IPS DF 6.9 (cell line): ENCODE data around the gene KLF5.
"Not testable (repeated sequence)": the region's sequence is repeated elsewhere in the genome, so short reads cannot be mapped to it uniquely, and the experiment has no call there.

Experiments used
- DNase-seq: peaks from one replicate; pipeline ENCODE4 v3.0.0-alpha.2; 2013; ENCODE audit warnings: low read depth, low spot score
- H3K27ac ChIP-seq: one replicate; pipeline ENCODE4 v1.5.1; 2013; ENCODE audit warnings: low read length, control low read depth
- H3K27me3 ChIP-seq: 2 replicates; pipeline ENCODE4 v1.6.1; 2013; ENCODE audit warnings: mild to moderate bottlenecking, low read length; ENCODE audit not compliant: control insufficient read depth, insufficient read depth
- H3K36me3 ChIP-seq: 2 replicates; pipeline ENCODE4 v1.6.1; 2013; ENCODE audit warnings: low read length; ENCODE audit not compliant: control insufficient read depth, insufficient read depth
- H3K4me1 ChIP-seq: 2 replicates; pipeline ENCODE4 v1.6.1; 2013; ENCODE audit warnings: low read length; ENCODE audit not compliant: control insufficient read depth, insufficient read depth
- H3K4me3 ChIP-seq: 2 replicates; pipeline ENCODE4 v1.5.1; 2013; ENCODE audit warnings: mild to moderate bottlenecking, low read length
- H3K9me3 ChIP-seq: 2 replicates; pipeline ENCODE4 v1.6.1; 2013; ENCODE audit warnings: low read length, inconsistent platforms; ENCODE audit not compliant: control insufficient read depth, insufficient read depth
- WGBS: extraction: QIAGEN DNeasy Blood & Tissue Kit; methylation state at CpG from one replicate; pipeline ENCODE4 v1.1.7; 2013; ENCODE audit warnings: mixed read lengths, missing lambda C conversion rate; ENCODE audit not compliant: insufficient read length, insufficient coverage; 5-methylcytosine and 5-hydroxymethylcytosine counted together

KLF5 gene

GRCh38 chr13:73082471-73082870 lies 23.7 kb downstream of the KLF5 start:
- H3K27ac ChIP-seq, result no peak overlapping the region
- DNase-seq, result no peak
- H3K36me3 ChIP-seq, result no peaks in the 10 kb centered on the region
- WGBS, result no CpG with 5 or more reads among the region's 5 CpGs
- H3K4me3 ChIP-seq, result no peak overlapping the region
- no peaks in the 10 kb centered on the region for H3K4me1 ChIP-seq
- H3K27me3 ChIP-seq, result no peaks in the 10 kb centered on the region
- H3K9me3 ChIP-seq, result no peaks in the 10 kb centered on the region

- no peaks in the 10 kb centered on the region for H3K4me1 ChIP-seq
- H3K27me3 ChIP-seq, result no peaks in the 10 kb centered on the region
- no peak overlapping the region for H3K27ac ChIP-seq
- no CpG with 5 or more reads among the region's 4 CpGs for WGBS
- H3K4me3 ChIP-seq, result no peak overlapping the region
- no peaks in the 10 kb centered on the region for H3K9me3 ChIP-seq
- no peaks in the 10 kb centered on the region for H3K36me3 ChIP-seq
- DNase-seq, result no peak
These were observed 24.1 kb downstream of the KLF5 start for GRCh38 chr13:73082895-73083294.

GRCh38 chr13:73088332-73088935 lies 29.6 kb downstream of the KLF5 start:
- Histone ChIP-seq H3K36me3 (no peaks in the 10 kb centered on the region), H3K27me3 (no peaks in the 10 kb centered on the region), H3K9me3 (peaks cover 2% of the 10 kb centered on the region; the same call in 1 of the 2 replicates), H3K4me1 (no peaks in the 10 kb centered on the region), H3K4me3 (no peak overlapping the region), H3K27ac (no peak overlapping the region)
- no peak for DNase-seq
- WGBS, result no CpG with 5 or more reads among the region's 4 CpGs

- Histone ChIP-seq H3K36me3 (no peaks in the 10 kb centered on the region), H3K27me3 (no peaks in the 10 kb centered on the region), H3K27ac (no peak overlapping the region), H3K9me3 (peaks cover 2% of the 10 kb centered on the region; the same call in 1 of the 2 replicates), H3K4me3 (no peak overlapping the region), H3K4me1 (no peaks in the 10 kb centered on the region)
- DNase-seq, result no peak
- no CpG with 5 or more reads among the region's 4 CpGs for WGBS
These were observed 30.4 kb downstream of the KLF5 start for GRCh38 chr13:73089213-73089612.

- no peaks in the 10 kb centered on the region for H3K27me3 ChIP-seq
- no peak overlapping the region for H3K27ac ChIP-seq
- H3K9me3 ChIP-seq, result peaks cover 2% of the 10 kb centered on the region; the same call in 1 of the 2 replicates
- H3K36me3 ChIP-seq, result no peaks in the 10 kb centered on the region
- H3K4me1 ChIP-seq, result no peaks in the 10 kb centered on the region
- WGBS, result no CpG with 5 or more reads among the region's 8 CpGs
- DNase-seq, result peak; percentile 43
- no peak overlapping the region for H3K4me3 ChIP-seq
These were observed 31.5 kb downstream of the KLF5 start for GRCh38 chr13:73090116-73090822.

GRCh38 chr13:73090823-73091187 lies 32.0 kb downstream of the KLF5 start:
- no CpG with 5 or more reads among the region's 1 CpG for WGBS
- H3K9me3 ChIP-seq, result peaks cover 2% of the 10 kb centered on the region; the same call in 1 of the 2 replicates
- H3K27me3 ChIP-seq, result no peaks in the 10 kb centered on the region
- no peak overlapping the region for H3K27ac ChIP-seq
- H3K36me3 ChIP-seq, result no peaks in the 10 kb centered on the region
- no peak overlapping the region for H3K4me3 ChIP-seq
- H3K4me1 ChIP-seq, result no peaks in the 10 kb centered on the region
- no peak for DNase-seq

- Histone ChIP-seq H3K4me1 (no peaks in the 10 kb centered on the region), H3K36me3 (no peaks in the 10 kb centered on the region), H3K4me3 (no peak overlapping the region), H3K27ac (no peak overlapping the region), H3K27me3 (no peaks in the 10 kb centered on the region), H3K9me3 (peaks cover 2% of the 10 kb centered on the region; the same call in 1 of the 2 replicates)
- no peak for DNase-seq
These were observed 34.0 kb downstream of the KLF5 start for GRCh38 chr13:73092829-73093228.

GRCh38 chr13:73096173-73096572 lies 37.4 kb downstream of the KLF5 start:
- no peak overlapping the region for H3K4me3 ChIP-seq
- no CpG with 5 or more reads among the region's 2 CpGs for WGBS
- H3K27me3 ChIP-seq, result no peaks in the 10 kb centered on the region
- H3K27ac ChIP-seq, result no peak overlapping the region
- H3K4me1 ChIP-seq, result no peaks in the 10 kb centered on the region; the same call in 1 of the 2 replicates
- no peak for DNase-seq
- H3K36me3 ChIP-seq, result no peaks in the 10 kb centered on the region
- H3K9me3 ChIP-seq, result no peaks in the 10 kb centered on the region

- no peak overlapping the region for H3K4me3 ChIP-seq
- H3K4me1 ChIP-seq, result no peaks in the 10 kb centered on the region; the same call in 1 of the 2 replicates
- H3K27ac ChIP-seq, result no peak overlapping the region
- H3K27me3 ChIP-seq, result no peaks in the 10 kb centered on the region
- H3K9me3 ChIP-seq, result no peaks in the 10 kb centered on the region
- no peak for DNase-seq
- H3K36me3 ChIP-seq, result no peaks in the 10 kb centered on the region
- no CpG with 5 or more reads among the region's 5 CpGs for WGBS
These were observed 37.8 kb downstream of the KLF5 start for GRCh38 chr13:73096638-73097037.

GRCh38 chr13:73100781-73101180 lies 42.0 kb downstream of the KLF5 start:
- not testable (repeated sequence) for H3K4me1 ChIP-seq, DNase-seq, H3K9me3 ChIP-seq, H3K27ac ChIP-seq, H3K4me3 ChIP-seq, H3K27me3 ChIP-seq, H3K36me3 ChIP-seq
- WGBS, result no CpG with 5 or more reads among the region's 10 CpGs
